Measurements from ENCODE around the gene TNFSF10.

GRCh38 chr3:172527306-172527705 is 4.1 kb upstream of the TNFSF10 start:
- TF ChIP-seq CTCF (IDR thresholded peaks at IDR 0.05; ENCODE audit: low read depth, low read length) (no peak), EZH2phosphoT487 (IDR thresholded peaks at IDR 0.05; ENCODE audit: low read depth) (no peak)
